Activated gamma-delta T cell (primary cell): ENCODE measurements around the gene BHMT2.

ENCODE experiments used
- DNase-seq: peaks from one replicate; lab custom pipeline; 2025; lab: John Stamatoyannopoulos, UW
- total RNA-seq, 2 donors: gene quantifications; one replicate each; lab custom pipeline; 2026; lab: John Stamatoyannopoulos, UW

BHMT2 gene, protein sequence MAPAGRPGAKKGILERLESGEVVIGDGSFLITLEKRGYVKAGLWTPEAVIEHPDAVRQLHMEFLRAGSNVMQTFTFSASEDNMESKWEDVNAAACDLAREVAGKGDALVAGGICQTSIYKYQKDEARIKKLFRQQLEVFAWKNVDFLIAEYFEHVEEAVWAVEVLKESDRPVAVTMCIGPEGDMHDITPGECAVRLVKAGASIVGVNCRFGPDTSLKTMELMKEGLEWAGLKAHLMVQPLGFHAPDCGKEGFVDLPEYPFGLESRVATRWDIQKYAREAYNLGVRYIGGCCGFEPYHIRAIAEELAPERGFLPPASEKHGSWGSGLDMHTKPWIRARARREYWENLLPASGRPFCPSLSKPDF
- 0 to 0.04 reads per million in 2 donors for total RNA-seq

DNA sequence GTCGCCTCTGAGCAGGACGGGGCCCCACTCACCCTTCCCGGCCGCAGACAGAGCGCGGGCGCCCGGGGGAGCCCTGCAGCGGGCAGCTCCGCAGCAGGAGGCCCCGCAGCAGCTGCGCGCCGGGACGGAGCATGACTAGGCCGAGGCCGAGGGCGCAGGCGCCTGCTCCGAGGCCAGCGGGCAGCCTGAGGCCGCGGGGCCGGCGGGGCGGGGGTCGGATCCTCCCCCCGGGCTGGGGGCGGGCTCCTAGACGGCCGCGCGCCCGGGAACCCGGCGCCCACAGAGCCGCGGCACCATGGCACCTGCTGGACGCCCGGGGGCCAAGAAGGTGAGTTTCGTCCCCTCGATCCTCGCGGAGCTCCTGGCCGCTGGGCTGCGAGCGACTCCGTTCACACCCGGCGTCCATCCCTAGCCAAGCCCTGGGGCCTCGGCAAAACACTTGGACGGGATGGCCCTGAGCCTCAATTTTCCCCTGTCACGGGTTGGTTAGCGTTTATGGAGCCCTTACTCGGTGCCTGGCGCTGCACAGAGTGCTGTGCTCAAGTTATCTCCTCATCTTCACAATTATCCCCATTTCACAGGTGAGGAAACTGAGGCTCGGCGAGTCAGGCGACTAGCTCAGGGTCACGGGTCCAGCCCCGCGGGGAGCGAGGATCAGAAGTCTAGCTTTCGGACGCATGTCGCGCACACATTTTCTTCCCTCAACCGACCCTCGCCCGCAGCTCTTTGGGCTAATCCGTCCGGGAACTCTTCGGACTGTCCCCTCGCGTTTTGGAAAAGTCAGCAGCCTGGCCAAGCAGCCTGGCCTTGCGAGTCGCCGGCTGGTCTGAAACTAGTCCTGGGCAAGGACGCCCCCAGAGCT is at the start of gene BHMT2, which contains the start of gene DMGDH:
TSS of gene BHMT2 (plus strand) at position 280 of the 862 bp plus-strand sequence. CDS start at position 296, 16 bp downstream.
TSS of gene DMGDH (minus strand) at position 187 of the 862 bp plus-strand sequence. CDS start at position 133, 54 bp downstream.
- no peak for DNase-seq

DNA sequence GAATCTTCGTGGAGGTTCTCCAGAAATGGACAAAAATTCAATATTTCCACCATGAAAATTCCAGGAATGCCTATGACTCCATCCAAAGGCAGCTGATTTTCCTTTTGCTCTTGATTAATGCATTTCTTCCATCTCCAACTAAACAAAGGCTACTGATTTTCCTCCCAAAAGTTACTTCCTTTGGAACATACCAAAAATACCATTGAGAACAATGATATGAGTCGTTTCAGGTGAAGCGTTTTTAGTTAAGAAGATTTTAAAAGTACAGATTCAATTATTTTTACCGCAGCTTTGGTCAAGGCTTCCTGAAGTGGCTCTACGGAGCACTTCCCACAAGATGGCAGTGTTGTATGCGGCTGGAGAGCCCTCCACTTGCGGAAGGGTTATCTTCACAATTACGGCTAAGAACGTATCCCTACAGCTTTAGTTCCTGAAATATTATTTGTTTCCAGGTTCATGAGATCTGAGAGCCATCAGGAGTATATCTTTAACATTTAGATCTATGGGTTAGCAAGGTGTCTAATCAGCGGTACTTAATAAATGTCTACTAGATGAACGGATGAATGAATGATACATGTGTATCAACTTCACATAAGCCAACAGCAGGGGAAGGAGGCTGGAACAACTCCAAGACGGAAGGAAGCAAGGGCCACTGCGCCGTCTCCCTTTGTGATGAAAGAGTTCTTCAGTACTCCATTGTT is 48.6 kb upstream of the BHMT2 start:
- DNase-seq, result no peak

DNA sequence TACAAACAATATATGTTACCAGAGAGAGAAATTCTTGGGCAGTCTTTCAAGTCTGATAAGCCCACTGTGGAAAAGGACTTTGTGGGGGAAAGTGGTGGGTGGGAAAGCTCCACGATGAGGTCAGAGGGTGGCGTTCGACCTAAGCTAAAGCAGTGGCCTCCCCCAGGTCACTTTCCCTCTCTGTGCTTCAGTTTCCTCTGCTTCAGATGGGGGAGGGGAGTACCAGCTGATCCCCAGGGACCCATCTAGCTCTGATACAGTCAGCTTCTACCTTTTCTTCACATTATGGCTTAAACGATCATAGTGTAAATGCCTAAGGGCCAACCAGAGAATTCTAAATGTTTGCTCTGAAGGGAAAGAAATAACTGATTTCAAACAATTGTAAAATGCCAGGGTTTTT is 47.8 kb upstream of the BHMT2 start:
- no peak for DNase-seq

DNA sequence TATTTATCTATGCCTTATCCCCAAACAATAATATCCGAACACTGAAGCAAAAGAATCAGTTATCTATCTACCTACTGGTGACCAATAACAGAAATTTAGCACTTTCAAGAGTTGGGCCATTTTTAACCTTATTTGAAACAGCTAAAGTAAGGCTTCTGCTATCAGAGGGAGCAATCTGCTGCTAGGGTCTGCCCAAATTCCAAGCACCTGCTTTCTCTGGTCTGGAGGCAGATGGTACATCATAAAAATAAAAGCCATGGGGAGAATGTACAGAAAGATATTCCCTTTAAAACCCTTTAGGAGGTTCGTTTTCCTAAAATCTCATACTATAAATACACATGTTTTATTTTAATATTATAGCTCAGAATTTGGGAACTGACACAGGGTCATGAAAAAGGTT is 46.8 kb upstream of the BHMT2 start:
- DNase-seq, result no peak

DNA sequence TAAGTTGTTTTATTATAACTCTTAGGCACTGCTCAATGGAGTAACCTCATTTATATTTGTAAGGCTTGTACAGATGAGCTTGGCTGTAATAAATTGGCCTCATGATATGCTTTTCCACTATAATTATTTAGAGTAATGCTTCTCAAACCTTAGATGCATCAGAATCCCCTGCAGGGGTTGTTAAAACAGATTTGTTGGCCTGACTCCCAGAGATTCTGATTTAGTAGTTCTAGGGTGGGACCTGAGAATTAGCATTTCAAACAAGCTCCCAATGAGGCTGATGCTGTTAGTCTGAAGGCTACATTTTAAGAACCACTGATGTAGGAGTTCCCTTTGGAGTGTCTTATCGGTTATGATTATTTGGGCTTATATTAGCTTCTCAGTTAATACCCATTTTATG is 46.2 kb upstream of the BHMT2 start:
- no peak for DNase-seq

DNA sequence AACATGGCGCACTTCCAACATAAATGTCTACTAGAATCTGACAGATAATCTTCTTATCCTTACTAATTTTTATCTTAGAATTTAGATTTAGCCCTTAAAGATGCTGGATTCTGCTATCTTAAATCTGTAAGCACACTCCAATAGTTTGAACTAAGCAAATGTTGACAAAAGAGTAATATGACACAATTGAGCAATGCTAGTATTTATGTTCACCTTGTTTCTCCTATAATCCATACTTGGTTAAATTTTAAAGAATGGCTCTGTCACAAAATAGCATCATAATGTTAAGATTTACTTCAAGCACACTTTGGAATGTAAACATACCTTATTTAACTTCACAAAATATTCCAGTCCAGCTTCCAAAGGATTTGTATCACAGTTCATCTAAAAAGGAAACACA is 45.6 kb upstream of the BHMT2 start:
- no peak for DNase-seq

DNA sequence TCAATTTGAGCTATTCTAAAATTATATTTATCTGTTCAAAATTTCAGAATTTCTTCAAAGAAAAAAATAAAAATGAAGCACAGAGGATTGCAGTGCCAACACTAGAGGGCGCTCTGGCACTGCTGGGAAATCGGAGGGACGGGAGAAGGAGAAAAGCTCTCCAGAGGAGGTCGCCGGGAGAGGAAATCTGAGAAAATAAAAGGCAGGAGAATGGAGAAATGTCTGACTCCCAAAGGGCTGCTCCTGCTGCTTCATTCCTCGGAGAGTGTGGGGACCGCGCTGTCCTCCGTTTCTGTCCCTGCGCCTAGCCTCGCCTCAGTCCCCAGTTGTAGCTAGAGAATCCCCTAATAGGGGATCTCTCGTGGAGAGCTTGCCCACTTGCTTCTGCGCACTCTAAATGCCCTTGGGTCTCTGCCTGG is 44.5 kb upstream of the BHMT2 start:
- no peak for DNase-seq

DNA sequence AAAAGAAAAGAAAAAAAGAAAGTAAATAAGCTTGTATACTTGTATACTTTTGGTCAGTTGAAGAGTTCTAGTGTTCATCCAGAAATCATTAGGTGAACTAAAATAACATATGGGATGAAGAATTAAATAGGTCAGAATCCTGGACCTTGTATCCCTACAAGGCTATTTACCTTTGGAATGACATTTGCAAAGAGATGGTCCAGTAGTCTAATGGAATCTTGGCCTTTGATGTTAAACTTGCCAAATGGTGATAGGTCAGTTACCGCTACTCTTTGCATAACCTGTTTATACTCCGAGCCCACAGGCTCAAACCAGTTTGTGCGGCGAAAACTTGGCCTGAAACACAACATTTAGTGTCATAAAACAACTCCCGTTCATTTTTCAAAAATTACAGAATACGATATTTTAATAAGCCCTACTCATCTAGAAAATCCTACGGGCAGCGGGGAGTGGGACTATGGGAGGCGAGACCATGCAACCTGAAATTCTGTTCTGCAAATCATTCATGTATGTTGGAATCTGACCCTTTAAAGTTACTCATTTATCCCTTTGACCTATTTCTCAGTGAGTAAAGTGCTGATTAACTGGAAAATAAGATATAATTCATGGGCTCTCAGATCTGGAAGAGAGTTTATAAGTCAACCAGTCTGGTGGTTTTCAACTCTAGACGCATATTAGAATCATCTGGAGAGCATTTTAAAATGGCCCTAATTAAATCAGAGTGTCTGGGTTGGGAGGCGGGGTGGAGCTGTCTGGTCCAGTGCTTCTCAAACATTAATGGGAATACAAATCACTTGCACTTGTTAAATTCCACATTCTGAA is 38.7 kb upstream of the BHMT2 start:
- no peak for DNase-seq

DNA sequence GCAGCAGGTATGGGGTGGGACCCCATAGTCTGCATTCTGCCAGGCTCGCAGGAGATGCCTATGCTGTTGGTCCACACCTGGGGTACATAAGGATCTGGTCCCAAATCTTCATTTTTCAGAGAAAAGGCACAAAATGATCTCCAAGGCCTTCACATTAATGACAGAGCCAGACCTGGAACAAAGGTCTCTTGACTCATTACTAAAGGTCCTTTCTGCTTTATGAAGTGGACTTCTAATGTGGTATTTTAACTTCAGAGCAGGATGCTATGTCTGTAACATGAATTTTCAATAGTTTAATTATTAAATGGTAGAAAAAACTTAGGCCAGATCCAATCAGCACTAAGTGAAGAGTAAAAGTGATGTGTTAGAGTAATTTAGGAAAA is 38.1 kb upstream of the BHMT2 start:
- no peak for DNase-seq

DNA sequence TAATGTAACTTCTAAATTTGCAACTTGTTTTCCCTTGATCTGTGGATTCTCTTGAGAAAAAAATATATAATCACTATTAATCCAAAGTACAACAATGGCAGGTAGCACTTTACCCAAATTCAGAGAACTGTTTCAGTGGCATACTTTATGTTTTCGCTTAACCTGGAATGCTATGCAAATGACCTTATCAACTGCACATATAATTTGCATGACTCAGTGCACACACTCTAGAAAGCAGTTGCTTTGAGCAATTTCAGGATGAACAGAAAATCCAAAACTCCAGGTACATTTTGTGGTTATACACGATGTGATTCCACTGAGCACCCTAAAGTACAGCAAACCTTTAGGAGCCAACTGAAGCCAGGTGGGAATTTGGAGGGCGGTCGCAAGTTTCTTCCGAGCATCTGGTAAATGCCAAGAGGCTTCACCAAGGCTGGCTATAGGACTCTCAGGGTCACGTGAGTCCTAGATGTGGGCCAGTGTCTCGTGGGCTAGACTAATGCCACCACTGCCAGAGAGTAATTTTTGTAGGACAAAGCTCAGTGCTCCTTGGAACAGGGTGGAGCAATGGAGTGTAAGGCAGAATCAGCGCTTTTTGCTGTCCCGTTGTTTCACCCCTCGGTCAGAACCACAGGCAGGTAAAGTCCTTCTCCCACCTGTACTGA is 37.4 kb upstream of the BHMT2 start:
- no peak for DNase-seq

DNA sequence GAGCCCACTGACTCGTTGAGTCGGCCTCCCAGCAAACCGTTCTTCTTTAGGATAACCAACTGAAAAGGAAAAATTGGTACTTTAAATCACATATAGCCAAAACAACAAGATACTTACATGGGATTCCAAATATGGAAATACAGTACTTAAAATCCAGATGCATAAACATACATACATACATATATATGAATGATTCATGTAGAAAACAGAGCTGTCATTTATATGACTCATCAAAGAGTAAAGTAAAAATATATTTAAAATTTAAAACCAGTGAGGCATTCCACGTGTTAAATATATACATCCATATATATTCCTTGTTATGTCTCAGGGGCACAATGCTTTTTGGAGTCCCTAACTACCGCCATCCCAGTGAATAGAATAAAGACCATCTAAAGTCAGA is 36.8 kb upstream of the BHMT2 start:
- no peak for DNase-seq

DNA sequence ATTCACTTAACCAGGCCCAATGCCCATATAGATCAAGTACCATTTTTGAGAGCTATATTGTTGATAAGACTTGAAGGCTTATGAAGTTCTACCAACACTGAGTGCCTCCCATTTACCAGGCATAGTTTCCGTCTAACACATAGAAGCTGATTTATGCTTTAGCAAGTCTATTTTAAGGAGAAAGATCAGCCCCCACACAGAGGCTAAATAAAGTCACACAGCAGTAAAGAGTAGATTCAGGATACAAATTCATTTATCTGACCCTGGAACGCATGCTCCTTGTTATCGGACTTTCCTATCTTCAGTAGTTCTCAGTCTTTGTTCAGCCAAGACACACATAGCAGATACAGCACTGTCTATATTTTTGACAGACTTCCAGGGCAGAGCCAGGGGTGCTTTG is 34.3 kb upstream of the BHMT2 start:
- no peak for DNase-seq

DNA sequence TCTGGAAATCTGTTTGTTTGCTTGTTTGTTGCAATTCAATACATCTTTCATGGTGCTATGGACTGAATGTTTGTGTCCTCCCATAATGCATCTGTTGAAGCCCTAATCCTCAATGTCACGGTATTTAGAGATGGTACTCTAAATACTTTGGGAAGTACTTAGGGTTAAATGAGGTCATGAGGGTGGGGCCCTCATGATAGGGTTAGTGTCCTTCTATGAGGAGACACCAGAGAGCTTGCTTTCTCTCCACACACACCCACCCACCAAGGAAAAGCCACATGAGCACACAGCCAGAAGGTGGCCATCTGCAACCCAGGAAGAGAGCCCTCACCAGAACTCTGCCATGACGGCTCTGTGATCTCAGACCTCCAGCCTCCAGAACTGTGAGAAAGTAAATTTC is 32.8 kb upstream of the BHMT2 start:
- no peak for DNase-seq

DNA sequence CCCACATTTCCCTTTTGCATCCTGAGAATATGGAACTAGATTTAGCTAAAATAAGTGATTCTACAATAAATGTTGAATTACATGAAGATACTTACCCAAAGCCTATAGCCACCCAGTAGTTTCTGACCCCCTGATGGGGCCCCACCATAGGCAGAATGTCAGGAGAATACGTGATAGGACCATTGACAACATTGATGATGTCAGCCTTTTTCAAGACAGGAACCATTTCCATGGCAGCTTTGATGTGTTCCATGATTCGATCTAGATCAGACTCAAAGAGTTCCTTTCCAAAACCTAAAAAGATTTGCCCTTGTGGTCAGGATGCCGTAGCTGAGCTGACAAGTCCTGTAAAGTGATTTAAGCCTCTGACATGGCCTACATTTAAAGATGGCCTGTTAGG is 27.4 kb upstream of the BHMT2 start:
- DNase-seq, result no peak

DNA sequence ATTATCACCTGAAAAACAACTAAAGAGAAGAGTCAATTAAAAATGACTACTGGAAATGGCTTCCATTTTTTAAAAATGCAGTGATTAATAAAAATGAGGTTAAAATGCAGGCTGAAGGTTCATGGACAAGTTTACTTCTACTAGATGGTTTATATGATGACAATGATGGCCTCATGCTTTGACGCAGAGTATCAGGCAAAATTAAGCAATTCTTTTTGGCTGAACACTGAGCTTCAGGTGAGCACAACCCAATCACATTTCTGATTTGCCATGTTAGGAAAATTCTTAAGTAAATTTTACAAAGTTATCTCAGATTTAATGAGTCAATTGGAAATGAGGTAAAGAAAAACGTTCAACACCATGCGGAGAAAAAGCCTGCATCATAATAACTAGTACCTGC is 22.4 kb upstream of the BHMT2 start:
- no peak for DNase-seq

DNA sequence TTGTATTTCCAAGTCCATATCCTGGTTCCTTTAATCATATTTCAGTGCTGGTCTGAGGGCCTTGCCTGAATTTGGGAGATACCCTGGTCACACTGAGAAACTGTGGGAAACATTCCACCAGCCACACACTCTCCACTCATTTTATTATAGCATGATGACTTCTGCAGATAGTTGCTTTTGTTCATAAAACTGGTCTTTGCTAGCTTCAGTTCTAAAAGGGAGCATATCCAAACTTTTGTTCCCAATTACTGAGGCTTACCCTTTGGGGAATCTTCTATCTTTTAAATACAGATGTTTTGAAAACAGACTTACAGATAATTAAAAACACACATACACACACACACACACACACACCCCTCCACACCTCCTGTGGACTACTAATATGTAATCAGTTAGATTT is 21.1 kb upstream of the BHMT2 start:
- DNase-seq, result no peak

DNA sequence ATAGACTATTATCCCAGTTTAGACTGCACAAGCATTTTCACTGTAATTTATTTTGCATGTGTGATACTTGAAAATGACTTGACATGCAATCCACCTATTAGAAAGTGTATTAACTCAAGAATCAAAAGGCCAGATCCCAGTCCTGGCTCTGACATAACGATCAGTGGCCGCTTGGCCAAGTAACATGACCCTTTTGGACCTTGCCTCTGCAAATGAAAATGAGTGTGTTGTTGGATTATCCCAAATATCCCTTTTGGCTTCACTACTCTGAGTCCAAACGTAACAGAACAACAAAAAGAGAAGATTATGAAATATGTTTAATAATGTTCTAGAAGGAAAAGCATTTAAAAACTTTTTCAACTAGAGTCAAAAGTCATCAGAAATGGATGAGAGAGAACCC is 19.1 kb upstream of the BHMT2 start:
- no peak for DNase-seq

DNA sequence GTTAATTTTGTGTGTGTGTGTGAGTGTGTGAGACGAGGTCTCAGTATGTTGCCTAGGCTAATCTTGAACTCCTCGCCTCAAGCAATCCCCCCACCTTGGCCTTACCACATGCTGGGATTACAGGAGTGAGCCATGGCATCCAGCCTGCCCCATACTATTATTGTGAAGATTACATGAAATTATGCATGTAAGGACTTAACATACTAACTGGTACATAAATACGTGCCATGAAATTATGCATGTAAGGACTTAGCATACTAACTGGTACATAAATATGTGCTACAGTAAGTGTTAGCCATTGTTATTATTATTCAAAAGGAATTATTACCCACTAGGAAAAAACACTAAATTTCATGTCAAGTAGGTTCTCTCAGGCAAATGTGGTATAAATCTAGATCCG is 16.2 kb upstream of the BHMT2 start:
- DNase-seq, result no peak

DNA sequence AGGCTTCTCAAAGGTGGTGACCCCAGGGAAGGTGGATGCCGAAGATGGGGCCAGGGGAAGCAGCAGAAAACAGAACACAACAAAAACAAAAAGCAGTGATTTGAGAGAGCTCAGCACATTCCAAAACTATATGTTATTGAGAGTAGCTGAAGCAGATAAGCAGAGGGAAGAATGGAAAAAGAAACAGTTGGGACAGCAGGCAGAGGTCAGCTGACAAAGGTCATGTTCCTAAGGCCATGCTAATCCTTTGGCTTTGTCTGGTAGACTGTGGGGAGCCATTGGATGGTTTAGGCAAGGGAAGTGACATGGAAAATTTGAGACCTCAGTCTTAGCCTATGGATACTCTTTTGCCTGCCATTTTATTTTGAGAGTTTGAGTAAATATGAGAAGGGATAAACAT is 14.6 kb upstream of the BHMT2 start:
- DNase-seq, result no peak

DNA sequence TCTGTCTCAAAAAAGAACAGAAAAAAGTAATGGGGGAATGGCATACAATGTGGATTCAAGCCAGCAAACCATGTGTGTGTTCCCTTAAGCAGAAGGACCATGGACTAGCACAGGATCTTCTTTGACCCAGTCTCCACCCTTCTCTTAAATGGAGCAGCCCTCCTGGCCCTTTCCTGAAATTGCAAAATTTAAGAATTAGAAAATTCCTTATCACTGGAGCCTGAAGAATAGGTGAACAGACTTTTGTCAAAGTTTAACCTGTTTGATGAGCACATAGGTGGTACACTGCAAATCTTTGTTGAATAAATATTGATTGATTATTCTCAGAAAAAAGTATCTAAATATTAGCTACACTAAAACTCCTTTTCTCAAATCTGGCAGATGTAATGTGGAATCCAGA is 12.7 kb upstream of the BHMT2 start:
- DNase-seq, result no peak

DNA sequence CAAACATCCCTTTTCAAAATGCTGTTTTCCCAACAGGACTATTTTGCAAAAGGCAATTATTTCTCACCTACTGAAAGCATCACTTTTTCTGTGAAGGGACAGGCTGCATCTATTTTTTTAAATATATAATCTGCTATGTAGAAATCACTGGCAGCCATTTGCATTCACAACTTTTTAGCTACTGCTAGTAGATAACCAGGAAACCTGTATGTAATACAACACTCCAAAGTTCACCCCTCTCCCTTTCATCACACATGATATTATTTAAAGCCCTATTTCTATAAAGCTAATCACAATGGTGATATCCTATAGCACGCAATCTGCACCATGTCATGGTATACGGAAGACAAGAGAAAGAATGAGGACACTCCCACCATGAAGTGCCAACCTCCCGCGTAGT is 9.9 kb upstream of the BHMT2 start:
- DNase-seq, result no peak
